GM13976 (cell line): ENCODE results near the gene SFI1.

Source experiments
- DNase-seq: peaks from one replicate; pipeline ENCODE4 v3.0.0; 2012; ENCODE audit warnings: low spot score
- in situ Hi-C: fragments of 300-500 bp; cut with MboI; formaldehyde crosslinking; loops from one replicate; pipeline ENCODE4 v1.12.0; 2022; ENCODE audit warnings: low sequenced_read_pairs, mixed read lengths, inconsistent platforms; ENCODE audit not compliant: unreplicated experiment
- TF ChIP-seq, protein P1 (sequence below): IDR thresholded peaks from 2 replicates; pipeline ENCODE4 v1.5.1; 2012; ENCODE audit warnings: borderline replicate concordance, mild to moderate bottlenecking; ENCODE audit not compliant: insufficient read depth; ENCODE audit errors: extremely low read depth, missing control alignments, control extremely low read depth

The SFI1 gene

GRCh38 chr22:31578171-31578570 lies 81.8 kb downstream of the SFI1 start:
- in situ Hi-C loops = no loop called here
- TF ChIP-seq, protein P1, sequence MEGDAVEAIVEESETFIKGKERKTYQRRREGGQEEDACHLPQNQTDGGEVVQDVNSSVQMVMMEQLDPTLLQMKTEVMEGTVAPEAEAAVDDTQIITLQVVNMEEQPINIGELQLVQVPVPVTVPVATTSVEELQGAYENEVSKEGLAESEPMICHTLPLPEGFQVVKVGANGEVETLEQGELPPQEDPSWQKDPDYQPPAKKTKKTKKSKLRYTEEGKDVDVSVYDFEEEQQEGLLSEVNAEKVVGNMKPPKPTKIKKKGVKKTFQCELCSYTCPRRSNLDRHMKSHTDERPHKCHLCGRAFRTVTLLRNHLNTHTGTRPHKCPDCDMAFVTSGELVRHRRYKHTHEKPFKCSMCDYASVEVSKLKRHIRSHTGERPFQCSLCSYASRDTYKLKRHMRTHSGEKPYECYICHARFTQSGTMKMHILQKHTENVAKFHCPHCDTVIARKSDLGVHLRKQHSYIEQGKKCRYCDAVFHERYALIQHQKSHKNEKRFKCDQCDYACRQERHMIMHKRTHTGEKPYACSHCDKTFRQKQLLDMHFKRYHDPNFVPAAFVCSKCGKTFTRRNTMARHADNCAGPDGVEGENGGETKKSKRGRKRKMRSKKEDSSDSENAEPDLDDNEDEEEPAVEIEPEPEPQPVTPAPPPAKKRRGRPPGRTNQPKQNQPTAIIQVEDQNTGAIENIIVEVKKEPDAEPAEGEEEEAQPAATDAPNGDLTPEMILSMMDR = no peak
- no peak for DNase-seq

GRCh38 chr22:31579835-31580242 lies 83.5 kb downstream of the SFI1 start:
- DNase-seq = no peak
- in situ Hi-C loops = no loop called here
- TF ChIP-seq, protein P1 = no peak

DNA sequence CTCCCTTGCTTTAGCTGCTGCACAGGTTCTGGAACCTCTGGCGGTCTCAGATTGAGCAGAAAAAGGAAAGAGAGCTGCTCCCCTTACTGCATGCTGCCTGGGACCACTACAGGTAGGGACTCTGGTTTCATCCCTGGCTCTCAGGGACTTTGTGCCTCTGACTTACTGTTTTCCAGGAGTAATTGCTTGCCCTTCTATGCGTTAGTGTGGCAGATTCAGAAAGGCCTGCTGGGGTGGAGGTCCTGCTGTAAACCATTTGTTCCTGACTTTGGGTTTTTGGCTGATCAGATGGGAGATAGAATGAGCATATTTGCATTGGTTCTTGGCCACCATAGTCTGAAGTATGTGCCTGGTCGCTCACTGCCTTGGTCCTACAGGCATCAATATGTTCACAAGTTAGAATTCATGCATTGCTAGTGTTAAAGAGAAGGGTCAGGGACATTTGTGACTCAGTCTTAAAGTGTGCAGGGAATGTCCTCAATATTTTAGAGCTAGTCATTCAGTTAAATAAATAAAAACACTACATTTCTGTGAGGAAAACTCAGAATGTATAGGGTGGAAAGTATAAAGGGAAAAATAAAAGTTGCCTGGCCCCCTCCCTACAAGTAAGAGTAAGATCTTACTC lies 87.6 kb downstream of the SFI1 start:
- in situ Hi-C loops = no loop called here
- TF ChIP-seq, protein P1 = no peak
- DNase-seq = no peak

GRCh38 chr22:31584804-31585160 lies 88.4 kb downstream of the SFI1 start:
- DNase-seq = no peak
- TF ChIP-seq, protein P1 = no peak
- in situ Hi-C loops = no loop called here

GRCh38 chr22:31585161-31585859 lies 89.0 kb downstream of the SFI1 start:
- no peak for DNase-seq
- in situ Hi-C loops = no loop called here
- TF ChIP-seq, protein P1 = no peak

DNA sequence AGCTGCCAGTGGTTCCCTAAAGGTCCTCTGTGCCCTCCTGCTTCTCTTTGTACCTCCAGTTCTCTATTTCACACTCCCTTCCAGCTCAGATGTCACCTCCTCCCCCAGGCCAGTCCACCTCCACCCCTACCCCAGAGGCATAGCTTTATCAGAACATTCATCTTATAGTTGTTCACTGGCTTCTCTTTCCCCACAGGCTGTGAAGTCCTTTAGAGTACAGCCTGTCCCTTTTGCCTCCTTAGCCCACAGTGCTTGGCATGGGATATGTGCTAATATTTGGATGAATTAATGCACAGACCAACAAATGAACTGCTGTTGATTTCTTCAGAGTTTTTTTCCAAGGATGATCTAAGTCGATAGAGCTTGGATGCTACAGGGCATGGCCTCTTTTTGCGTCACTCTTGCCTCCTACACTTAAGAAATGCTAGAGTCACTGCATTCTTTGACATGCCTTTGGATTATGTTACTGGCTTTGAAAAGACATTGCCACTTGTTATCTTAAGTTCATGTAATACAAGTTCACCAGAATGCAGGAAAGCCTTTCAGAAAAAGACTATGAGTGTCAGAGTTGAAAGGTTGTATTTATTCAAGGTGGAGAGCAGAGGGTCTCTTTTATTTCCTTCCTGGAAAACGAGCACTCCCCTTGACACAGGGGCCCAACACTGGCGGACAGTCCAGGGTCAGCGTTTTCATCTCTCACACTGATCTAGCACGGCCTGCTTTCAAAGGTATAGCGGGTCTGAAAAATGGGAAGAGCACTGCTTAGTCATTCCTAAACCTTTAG lies 90.0 kb downstream of the SFI1 start:
- in situ Hi-C loops = no loop called here
- DNase-seq = no peak
- TF ChIP-seq, protein P1 = no peak
